NCI-H82 (cell line): ENCODE data around the gene NREP.
"Not testable (repeated sequence)": the region's sequence is repeated elsewhere in the genome, so short reads cannot be mapped to it uniquely, and the experiment has no call there.

Experiments used
- DNase-seq: peaks from one replicate; lab custom pipeline; 2025; lab: John Stamatoyannopoulos, UW

NREP gene

GRCh38 chr5:111739416-111739815, 17.6 kb downstream of the NREP start:
- DNase-seq, result no peak

DNA sequence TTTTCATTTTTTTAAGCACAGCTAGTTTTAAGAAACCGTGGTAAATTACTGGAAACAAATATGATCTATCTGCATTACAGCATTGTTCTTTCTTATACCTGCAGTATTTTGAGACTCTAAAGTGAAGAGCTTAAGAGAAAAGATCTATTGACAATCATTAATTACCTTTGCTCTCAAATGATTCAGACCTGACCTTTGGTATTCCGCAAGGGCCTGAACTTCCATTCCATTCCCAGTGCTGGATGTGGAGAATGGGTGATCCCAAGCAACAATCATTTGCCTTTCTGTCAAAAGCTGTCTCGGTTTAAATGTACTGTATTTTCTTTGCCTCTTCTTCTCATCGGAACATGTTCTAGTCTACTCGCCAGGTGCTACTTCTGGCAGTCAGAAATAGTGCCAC, 18.9 kb downstream of the NREP start:
- DNase-seq, result no peak

DNA sequence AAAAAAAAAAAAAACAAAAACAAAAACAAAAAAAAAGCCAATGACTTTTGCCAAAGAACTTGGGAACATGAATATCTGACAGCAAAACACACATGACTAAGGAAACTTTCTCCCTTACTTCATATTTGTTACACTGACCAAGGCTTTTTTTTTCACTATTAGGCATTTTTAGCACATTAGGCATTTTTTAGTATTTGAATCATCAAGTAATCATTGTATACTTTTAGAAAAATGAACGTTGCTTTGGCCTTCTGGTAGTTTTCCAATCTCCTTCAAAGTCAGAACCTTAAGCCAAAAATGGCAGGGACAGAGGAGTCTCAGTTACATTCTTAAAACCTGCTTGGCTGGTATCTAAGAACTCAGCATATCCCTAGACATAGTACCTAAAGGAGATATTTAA, 19.3 kb downstream of the NREP start:
- DNase-seq, result no peak

- peak; percentile 63 for DNase-seq
Observed at GRCh38 chr5:111735583-111736270, 21.3 kb downstream of the NREP start.

- DNase-seq, result no peak
Observed at GRCh38 chr5:111734597-111734996, 22.4 kb downstream of the NREP start.

GRCh38 chr5:111734013-111734412, 23.0 kb downstream of the NREP start:
- DNase-seq, result peak; percentile 51

DNA sequence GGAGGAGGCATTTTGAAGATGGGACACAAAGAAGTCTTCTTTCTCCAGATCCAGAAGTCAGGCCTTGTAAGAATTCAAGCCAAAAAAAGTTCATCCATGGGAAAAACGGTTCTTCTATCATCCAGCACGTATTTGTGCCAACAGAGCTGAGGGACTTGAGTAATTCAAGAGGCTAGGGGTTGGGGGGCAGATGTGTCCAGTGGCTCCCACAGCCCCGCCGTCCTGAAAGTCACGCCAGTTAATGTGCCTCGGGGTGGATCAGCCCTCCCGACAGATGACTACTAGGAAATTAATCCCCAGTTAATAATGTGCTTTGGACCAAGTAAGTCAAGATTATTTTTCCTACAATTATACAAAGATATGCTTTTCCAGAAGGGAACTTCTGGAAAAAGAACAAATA, 23.4 kb downstream of the NREP start:
- peak; percentile 44 for DNase-seq

DNA sequence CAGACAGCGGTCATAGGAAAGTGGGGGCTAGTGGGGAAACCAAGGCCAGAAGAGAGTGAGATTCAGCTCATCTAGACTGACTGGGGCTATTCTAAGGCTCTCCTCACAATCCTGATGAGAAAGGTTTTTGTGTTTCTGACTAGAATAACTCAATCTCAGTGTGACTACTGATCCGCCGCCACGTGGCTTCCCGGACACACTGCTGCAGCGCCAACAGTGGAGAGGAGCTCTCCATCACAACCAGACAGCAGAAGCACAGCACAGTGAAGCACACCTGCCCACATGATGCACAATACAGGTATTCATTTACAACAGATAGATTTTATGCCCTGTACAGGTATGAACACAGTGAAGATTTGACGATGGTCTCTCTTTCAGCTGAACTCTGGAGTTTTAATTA, 25.4 kb downstream of the NREP start:
- DNase-seq, result no peak

DNA sequence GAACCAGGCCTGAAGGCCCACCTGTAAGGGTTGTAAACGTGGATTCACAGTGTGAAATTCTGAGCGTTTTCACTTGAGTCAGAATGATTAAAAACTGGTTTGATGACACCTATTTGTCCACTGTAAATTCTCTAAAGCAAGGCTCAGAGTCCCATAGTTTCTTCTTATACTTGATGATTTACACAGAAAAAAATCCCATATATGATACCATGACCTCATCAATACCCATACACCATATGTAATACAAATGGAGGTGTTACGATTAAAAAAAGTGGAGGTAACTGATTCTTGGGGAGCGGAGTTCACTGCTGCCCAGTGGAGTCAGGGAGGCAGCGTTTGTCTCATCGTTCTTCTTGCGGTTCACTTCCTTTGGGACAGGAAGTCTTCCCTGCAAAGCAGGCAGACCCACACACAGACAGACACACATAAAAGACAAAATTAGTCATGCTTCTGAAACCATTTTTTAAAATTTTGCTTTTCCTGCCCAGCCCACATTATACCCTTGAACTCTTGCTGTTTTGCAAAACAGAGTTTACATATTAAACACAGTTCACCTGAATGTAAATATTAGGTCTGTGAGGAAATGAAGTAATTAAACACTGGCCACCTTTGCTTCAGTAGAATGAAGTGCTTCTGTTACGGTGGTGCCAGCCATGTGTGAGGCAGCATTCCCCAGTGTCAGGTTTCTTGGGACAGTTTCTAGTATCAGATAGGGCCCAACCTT, 26.2 kb downstream of the NREP start:
- DNase-seq, result no peak

DNA sequence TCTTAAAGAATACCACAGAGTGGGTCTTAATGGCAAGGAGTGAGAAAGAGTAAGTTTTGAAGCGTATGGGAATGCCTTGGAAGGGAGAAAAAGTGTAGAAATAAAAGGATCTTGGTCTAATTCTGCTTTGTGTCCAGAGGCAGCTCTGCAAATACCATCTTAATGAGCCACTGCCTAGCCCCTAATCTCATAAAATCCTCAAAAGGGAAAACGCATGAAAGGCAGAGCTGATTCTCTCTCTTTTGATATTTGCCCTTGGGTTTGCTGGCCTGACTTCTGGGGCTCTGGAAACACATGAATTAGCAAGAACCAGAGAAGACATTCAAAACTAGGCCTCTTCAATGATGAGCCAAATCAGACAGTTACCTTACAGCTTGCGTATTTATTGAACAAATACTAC, 28.1 kb downstream of the NREP start:
- no peak for DNase-seq

DNA sequence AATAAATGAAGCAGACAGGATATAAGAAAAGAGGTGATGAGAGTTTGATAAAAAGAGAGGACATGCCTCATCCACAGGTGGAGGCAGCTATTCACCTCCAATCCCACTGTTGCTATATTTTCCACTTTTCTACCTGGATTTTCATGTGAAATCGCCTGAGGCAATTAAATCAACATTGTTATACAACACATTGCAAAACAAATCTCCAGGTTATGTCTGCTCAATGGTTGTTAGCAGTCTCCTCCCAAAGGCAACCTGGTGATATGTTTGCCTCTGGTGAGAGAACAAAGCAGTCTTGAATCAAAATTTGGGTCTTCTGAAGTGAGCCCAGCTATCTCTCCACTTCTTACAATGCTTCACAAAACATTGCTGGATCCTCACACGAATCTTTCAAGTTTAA, 30.0 kb downstream of the NREP start:
- no peak for DNase-seq

GRCh38 chr5:111722140-111722539, 34.9 kb downstream of the NREP start:
- DNase-seq, result no peak

- DNase-seq, result peak; percentile 67
Observed at GRCh38 chr5:111720333-111720890, 36.6 kb downstream of the NREP start.

GRCh38 chr5:111719773-111720172, 37.2 kb downstream of the NREP start:
- peak; percentile 91 for DNase-seq

GRCh38 chr5:111716789-111717188, 40.2 kb downstream of the NREP start:
- DNase-seq, result not testable (repeated sequence)

GRCh38 chr5:111707630-111708164, 49.3 kb downstream of the NREP start:
- no peak for DNase-seq

DNA sequence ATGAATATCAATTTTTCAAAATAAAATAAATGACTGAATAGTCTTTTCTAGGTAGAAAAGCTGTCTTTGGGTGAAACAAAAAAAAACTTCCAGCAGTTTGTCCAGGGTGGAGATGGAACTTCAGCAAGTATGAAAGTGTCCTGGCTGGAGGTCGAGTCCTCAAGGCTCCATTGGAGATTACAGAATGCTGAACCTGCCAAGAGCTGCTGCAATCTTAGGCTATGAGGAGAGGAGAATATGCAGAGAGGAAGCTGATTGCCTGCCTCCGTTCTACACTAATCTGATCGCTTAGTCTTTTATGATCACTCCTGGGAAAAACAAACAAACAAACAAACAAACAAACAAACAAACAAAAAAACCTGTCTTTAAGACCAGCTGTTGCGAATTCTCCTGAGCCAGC, 50.6 kb downstream of the NREP start:
- peak; percentile 77 for DNase-seq

GRCh38 chr5:111704452-111705085, 52.4 kb downstream of the NREP start:
- no peak for DNase-seq

GRCh38 chr5:111703662-111704061, 53.3 kb downstream of the NREP start:
- no peak for DNase-seq

- peak; percentile 74 for DNase-seq
Observed at GRCh38 chr5:111699976-111700375, 57.0 kb downstream of the NREP start.

- no peak for DNase-seq
Observed at GRCh38 chr5:111699324-111699723, 57.7 kb downstream of the NREP start.

DNA sequence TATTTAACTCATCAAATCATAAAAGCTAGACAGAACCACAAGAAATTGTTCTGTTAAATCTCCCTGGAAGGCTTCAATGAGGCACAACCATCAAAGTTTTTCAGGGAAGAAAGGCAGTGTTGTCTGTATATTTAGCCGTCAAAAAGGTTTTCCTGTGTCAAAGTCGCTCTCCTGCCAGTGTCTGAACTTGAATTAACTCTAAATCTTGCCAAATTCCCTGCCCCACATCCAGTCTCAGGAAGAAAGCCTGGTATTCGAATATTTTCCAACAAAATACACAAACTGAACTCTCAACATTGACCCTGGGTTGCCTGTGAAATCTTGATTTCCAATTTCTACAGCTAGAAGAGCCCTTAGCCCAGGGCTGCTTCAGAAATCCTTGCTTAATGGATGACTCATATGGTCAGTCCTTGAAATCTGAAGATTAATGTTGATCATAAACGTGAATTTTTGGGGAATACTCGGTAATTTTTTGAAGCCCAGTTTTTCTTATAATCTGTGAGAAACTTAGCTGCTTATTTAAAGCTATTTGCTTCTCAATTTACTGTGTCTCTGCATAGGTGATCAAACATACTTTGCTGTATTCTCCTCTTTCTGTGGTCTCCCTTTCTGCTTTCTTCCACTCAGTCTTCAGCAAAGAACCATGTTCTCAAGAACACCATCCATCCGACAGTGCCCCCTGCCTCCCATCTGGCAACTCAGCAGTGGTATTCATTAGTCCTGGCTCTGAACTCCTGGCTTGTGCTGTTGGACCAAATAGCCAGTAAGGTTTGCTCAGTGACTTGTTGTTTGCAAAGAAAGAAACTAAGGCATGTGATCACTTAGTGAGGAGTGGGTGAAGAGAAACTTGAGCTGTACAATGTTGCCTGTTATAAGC, 58.9 kb downstream of the NREP start:
- DNase-seq, result peak; percentile 7
